Astrocyte of the cerebellum (primary cell): ENCODE measurements around the gene SPSB1.

Source experiments
- DNase-seq: peaks from one replicate; pipeline ENCODE4 v3.0.0-alpha.2; 2011; ENCODE audit warnings: low read depth
- H3K4me3 ChIP-seq: 2 replicates; pipeline ENCODE4 v1.5.1; 2011; ENCODE audit warnings: mild to moderate bottlenecking, low read depth, low read length, moderate library complexity
- CTCF ChIP-seq: IDR thresholded peaks from 2 replicates; pipeline ENCODE4 v1.5.1; 2012; ENCODE audit warnings: low read length, low read depth, moderate library complexity, mild to moderate bottlenecking; ENCODE audit errors: missing control alignments
- in situ Hi-C: cut with HindIII; loops from 2 replicates; pipeline ENCODE4 v1.10.0; 2017; ENCODE audit warnings: low sequenced_read_pairs

Gene SPSB1

GRCh38 chr1:9366298-9366697 lies 73.6 kb downstream of the SPSB1 start:
- TF ChIP-seq CTCF, result no peak
- in situ Hi-C loops, result no loop called here
- no peak overlapping the region for H3K4me3 ChIP-seq
- no peak for DNase-seq

- DNase-seq, result no peak
- in situ Hi-C loops, result no loop called here
- no peak overlapping the region for H3K4me3 ChIP-seq
- TF ChIP-seq CTCF, result no peak
Measured at GRCh38 chr1:9366943-9367780, 74.5 kb downstream of the SPSB1 start.

- DNase-seq, result no peak
- no peak overlapping the region for H3K4me3 ChIP-seq
- no peak for TF ChIP-seq CTCF
- in situ Hi-C loops, result no loop called here
Measured at GRCh38 chr1:9367806-9368205, 75.1 kb downstream of the SPSB1 start.

- TF ChIP-seq CTCF, result no peak
- no peak for DNase-seq
- in situ Hi-C loops, result no loop called here
- no peak overlapping the region for H3K4me3 ChIP-seq
Measured at GRCh38 chr1:9368356-9368755, 75.7 kb downstream of the SPSB1 start.

GRCh38 chr1:9369964-9370788 lies 77.5 kb downstream of the SPSB1 start:
- H3K4me3 ChIP-seq, result no peak overlapping the region
- in situ Hi-C loops, result loop anchor here (10.0 kb wide), 1 partner anchor 185 kb away; no protein-coding TSS in a partner anchor
- TF ChIP-seq CTCF, result no peak
- DNase-seq, result no peak

- peak; percentile 76 for DNase-seq
- in situ Hi-C loops, result loop anchor here (10.0 kb wide), 1 partner anchor 183 kb away; no protein-coding TSS in a partner anchor
- no peak overlapping the region for H3K4me3 ChIP-seq
- TF ChIP-seq CTCF, result no peak
Measured at GRCh38 chr1:9371391-9371935, 78.8 kb downstream of the SPSB1 start.
